Uterus (tissue), 4 donors: ENCODE data around the gene TMPRSS6. TPM values are rescaled to one million over a fixed set of nuclear protein-coding genes. Genes with fewer than 3 reads are reported as not detected.
A peak's percentile ranks its signal among the peaks of the same experiment; 100 is the strongest.

Experiments
- DNase-seq, 2 donors: peaks; one replicate each; pipeline ENCODE4 v3.0.0-alpha.2; 2019 to 2020
- H3K27ac ChIP-seq, 2 donors: fragments of 200-600 bp; sonication (generic); 1 replicate in 1 of 2; 2 replicates in 1 of 2; pipeline ENCODE4 v1.5.1; 2016 to 2018
- H3K27me3 ChIP-seq, 2 donors: fragments of 200-600 bp; sonication (generic); one replicate each; pipeline ENCODE4 v1.5.1; 2018 to 2019; ENCODE audit warnings: control low read depth in 1 of 2
- H3K36me3 ChIP-seq, 2 donors: fragments of 200-600 bp; sonication (generic); one replicate each; pipeline ENCODE4 v1.5.1; 2019; ENCODE audit warnings: control low read depth in 1 of 2
- H3K4me1 ChIP-seq, 2 donors: fragments of 200-600 bp; sonication (generic); one replicate each; pipeline ENCODE4 v1.5.1; 2018 to 2019; ENCODE audit warnings: control low read depth in 1 of 2
- H3K4me3 ChIP-seq, 2 donors: fragments of 200-600 bp; sonication (generic); 1 replicate in 1 of 2; 2 replicates in 1 of 2; pipeline ENCODE4 v1.5.1; 2018 to 2019; ENCODE audit warnings: mild to moderate bottlenecking in 1 of 2
- H3K9me3 ChIP-seq, 2 donors: fragments of 200-600 bp; sonication (generic); one replicate each; pipeline ENCODE4 v1.5.1; 2019; ENCODE audit warnings: control low read depth in 1 of 2
- CTCF ChIP-seq, 4 experiments: fragments of 200-600 bp in 2 of 4; fragments of 450-650 bp in 2 of 4; sonication (generic) in 2 of 4; IDR thresholded peaks; one replicate each; pipeline ENCODE4 v1.5.1; 2016 to 2019; ENCODE audit warnings: antibody characterized with exemption in 4 of 4, mild to moderate bottlenecking in 2 of 4, moderate library complexity in 1 of 4
- POLR2A ChIP-seq, 2 donors: fragments of 450-650 bp; IDR thresholded peaks; one replicate each; pipeline ENCODE4 v1.6.1; 2016; ENCODE audit warnings: antibody characterized with exemption in 2 of 2, mild to moderate bottlenecking in 1 of 2, moderate library complexity in 1 of 2
- intact Hi-C: fragments of 100-400 bp; cut with DNase I; formaldehyde crosslinking; loops from one replicate; pipeline ENCODE4 v1.15.1; 2023; ENCODE audit warnings: low total_unique reads
- total RNA-seq, 4 donors: library from RNA; depleted of rRNA in 3 of 4; stranded (reverse); fragments of >200 nt in 3 of 4; gene quantifications; one replicate each; pipeline versions ENCODE4 v1.1.0 to v1.2.4, GENCODE V29; 2014 to 2023
- donor health status: DM: yes; HTN: yes; CAD: no.

The TMPRSS6 gene
- total RNA-seq, 4 donors from 2014 or later = not detected

- no peak overlapping the region for H3K4me3 ChIP-seq
- intact Hi-C loops = no loop called here
- TF ChIP-seq CTCF (IDR thresholded peaks at IDR 0.05) = no peak
- no peak for TF ChIP-seq POLR2A (IDR thresholded peaks at IDR 0.05)
- DNase-seq = no peak
- H3K4me1 ChIP-seq = no peaks in the 10 kb centered on the region
- H3K27me3 ChIP-seq = no peaks in the 10 kb centered on the region
- no peaks in the 10 kb centered on the region for H3K9me3 ChIP-seq
- no peak overlapping the region for H3K27ac ChIP-seq
- no peaks in the 10 kb centered on the region for H3K36me3 ChIP-seq
These were observed 62.9 kb downstream of the TMPRSS6 start for GRCh38 chr22:37046589-37046988.

GRCh38 chr22:37045958-37046357 is 63.6 kb downstream of the TMPRSS6 start:
- DNase-seq = no peak
- no peaks in the 10 kb centered on the region for H3K27me3 ChIP-seq
- H3K9me3 ChIP-seq = no peaks in the 10 kb centered on the region
- H3K4me3 ChIP-seq = no peak overlapping the region
- H3K27ac ChIP-seq = no peak overlapping the region
- TF ChIP-seq POLR2A (IDR thresholded peaks at IDR 0.05) (no peak), CTCF (IDR thresholded peaks at IDR 0.05) (peak in 1 of 4 experiments; percentile 14)
- intact Hi-C loops = no loop called here
- H3K36me3 ChIP-seq = no peaks in the 10 kb centered on the region
- H3K4me1 ChIP-seq = no peaks in the 10 kb centered on the region

GRCh38 chr22:37044634-37045625 is 64.6 kb downstream of the TMPRSS6 start:
- H3K4me3 ChIP-seq = no peak overlapping the region
- no peaks in the 10 kb centered on the region for H3K36me3 ChIP-seq
- H3K9me3 ChIP-seq = no peaks in the 10 kb centered on the region
- no peaks in the 10 kb centered on the region for H3K4me1 ChIP-seq
- H3K27ac ChIP-seq = no peak overlapping the region
- H3K27me3 ChIP-seq = no peaks in the 10 kb centered on the region
- intact Hi-C loops = no loop called here
- TF ChIP-seq POLR2A (IDR thresholded peaks at IDR 0.05) (no peak), CTCF (IDR thresholded peaks at IDR 0.05) (no peak)
- DNase-seq = no peak

GRCh38 chr22:37043828-37044538 is 65.5 kb downstream of the TMPRSS6 start:
- Histone ChIP-seq H3K27me3 (no peaks in the 10 kb centered on the region), H3K27ac (no peak overlapping the region), H3K4me3 (no peak overlapping the region), H3K9me3 (no peaks in the 10 kb centered on the region), H3K36me3 (no peaks in the 10 kb centered on the region), H3K4me1 (no peaks in the 10 kb centered on the region)
- intact Hi-C loops = no loop called here
- no peak for DNase-seq
- TF ChIP-seq CTCF (IDR thresholded peaks at IDR 0.05) (peak; percentile 11 to 51 (median 28)), POLR2A (IDR thresholded peaks at IDR 0.05) (no peak)
